ENCODE data around the gene TCP11L2.

DNA sequence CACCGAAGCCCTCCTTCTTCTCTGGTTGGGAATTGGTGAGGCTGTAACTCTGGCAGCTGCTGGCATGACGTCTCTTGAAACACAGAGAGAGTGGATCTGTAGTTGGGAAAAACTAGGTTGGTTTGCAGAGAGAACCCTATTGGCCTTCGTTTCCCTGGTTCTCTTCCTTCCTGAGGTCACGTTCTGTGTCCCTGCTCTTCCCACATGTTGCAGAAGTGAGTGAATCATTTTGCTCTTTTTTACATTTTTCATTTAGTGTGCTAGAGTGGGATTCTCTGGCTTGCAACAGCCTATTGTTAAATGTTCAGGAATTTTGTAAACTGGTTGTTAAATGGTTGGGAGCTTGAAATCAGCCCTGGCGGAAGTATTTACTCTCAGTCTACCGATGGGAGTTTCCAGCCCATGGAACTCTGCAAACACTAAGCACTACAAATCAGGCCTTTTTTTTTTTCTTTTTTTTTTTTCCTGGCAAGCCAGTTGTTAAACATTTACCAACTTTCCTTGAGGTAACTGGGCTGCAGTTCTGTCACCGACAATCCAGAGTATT is 27.9 kb upstream of the TCP11L2 start:
- TF ChIP-seq, protein P1, sequence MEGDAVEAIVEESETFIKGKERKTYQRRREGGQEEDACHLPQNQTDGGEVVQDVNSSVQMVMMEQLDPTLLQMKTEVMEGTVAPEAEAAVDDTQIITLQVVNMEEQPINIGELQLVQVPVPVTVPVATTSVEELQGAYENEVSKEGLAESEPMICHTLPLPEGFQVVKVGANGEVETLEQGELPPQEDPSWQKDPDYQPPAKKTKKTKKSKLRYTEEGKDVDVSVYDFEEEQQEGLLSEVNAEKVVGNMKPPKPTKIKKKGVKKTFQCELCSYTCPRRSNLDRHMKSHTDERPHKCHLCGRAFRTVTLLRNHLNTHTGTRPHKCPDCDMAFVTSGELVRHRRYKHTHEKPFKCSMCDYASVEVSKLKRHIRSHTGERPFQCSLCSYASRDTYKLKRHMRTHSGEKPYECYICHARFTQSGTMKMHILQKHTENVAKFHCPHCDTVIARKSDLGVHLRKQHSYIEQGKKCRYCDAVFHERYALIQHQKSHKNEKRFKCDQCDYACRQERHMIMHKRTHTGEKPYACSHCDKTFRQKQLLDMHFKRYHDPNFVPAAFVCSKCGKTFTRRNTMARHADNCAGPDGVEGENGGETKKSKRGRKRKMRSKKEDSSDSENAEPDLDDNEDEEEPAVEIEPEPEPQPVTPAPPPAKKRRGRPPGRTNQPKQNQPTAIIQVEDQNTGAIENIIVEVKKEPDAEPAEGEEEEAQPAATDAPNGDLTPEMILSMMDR (IDR thresholded peaks at IDR 0.05) = no peak
- no peak for TF ChIP-seq POLR2A (IDR thresholded peaks at IDR 0.05)
